ENCODE results near the gene FGF18.

The FGF18 gene

GRCh38 chr5:171483551-171484135, 64.2 kb downstream of the FGF18 start:
- Histone ChIP-seq H4K20me1 (ENCODE audit: insufficient read depth, low read length, poor library complexity, severe bottlenecking) (no peaks in the 10 kb centered on the region), H3K27me3 (ENCODE audit: insufficient read depth, low read length, poor library complexity, severe bottlenecking) (no peaks in the 10 kb centered on the region), H2AFZ (ENCODE audit: low read length) (no peak overlapping the region), H3K79me2 (ENCODE audit: insufficient read depth, low read length) (no peaks in the 10 kb centered on the region), H3K9ac (ENCODE audit: low read depth, low read length, poor library complexity, severe bottlenecking) (no peak overlapping the region), H3K9me2 (replicated peaks; ENCODE audit: low read depth, low read length) (no peaks in the 10 kb centered on the region), H3K4me2 (ENCODE audit: low read depth, low read length, poor library complexity, severe bottlenecking) (no peak overlapping the region), H3K4me3 (ENCODE audit: low read length, poor library complexity, severe bottlenecking) (no peak overlapping the region), H3F3A (ENCODE audit: low read depth) (no peaks in the 10 kb centered on the region), H3K9me3 (ENCODE audit: insufficient read depth, low read depth, low read length) (no peaks in the 10 kb centered on the region), H3K36me3 (ENCODE audit: insufficient read depth, low read length) (no peaks in the 10 kb centered on the region), H3K4me1 (ENCODE audit: insufficient read depth, low read length, poor library complexity, severe bottlenecking) (peaks cover 13% of the 10 kb centered on the region)
- no peak for TF ChIP-seq EZH2phosphoT487 (IDR thresholded peaks at IDR 0.05; ENCODE audit: borderline replicate concordance)
- TF ChIP-seq, protein P1, sequence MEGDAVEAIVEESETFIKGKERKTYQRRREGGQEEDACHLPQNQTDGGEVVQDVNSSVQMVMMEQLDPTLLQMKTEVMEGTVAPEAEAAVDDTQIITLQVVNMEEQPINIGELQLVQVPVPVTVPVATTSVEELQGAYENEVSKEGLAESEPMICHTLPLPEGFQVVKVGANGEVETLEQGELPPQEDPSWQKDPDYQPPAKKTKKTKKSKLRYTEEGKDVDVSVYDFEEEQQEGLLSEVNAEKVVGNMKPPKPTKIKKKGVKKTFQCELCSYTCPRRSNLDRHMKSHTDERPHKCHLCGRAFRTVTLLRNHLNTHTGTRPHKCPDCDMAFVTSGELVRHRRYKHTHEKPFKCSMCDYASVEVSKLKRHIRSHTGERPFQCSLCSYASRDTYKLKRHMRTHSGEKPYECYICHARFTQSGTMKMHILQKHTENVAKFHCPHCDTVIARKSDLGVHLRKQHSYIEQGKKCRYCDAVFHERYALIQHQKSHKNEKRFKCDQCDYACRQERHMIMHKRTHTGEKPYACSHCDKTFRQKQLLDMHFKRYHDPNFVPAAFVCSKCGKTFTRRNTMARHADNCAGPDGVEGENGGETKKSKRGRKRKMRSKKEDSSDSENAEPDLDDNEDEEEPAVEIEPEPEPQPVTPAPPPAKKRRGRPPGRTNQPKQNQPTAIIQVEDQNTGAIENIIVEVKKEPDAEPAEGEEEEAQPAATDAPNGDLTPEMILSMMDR (conservative IDR thresholded peaks at IDR 0.05; ENCODE audit: low read length) = no peak

- Histone ChIP-seq H3K36me3 (ENCODE audit: insufficient read depth, low read length) (no peaks in the 10 kb centered on the region), H3F3A (ENCODE audit: low read depth) (no peaks in the 10 kb centered on the region), H3K27me3 (ENCODE audit: insufficient read depth, low read length, poor library complexity, severe bottlenecking) (no peaks in the 10 kb centered on the region), H3K4me2 (ENCODE audit: low read depth, low read length, poor library complexity, severe bottlenecking) (no peak overlapping the region), H3K4me1 (ENCODE audit: insufficient read depth, low read length, poor library complexity, severe bottlenecking) (peaks cover 5% of the 10 kb centered on the region), H3K9ac (ENCODE audit: low read depth, low read length, poor library complexity, severe bottlenecking) (no peak overlapping the region), H3K9me2 (replicated peaks; ENCODE audit: low read depth, low read length) (no peaks in the 10 kb centered on the region), H2AFZ (ENCODE audit: low read length) (no peak overlapping the region), H3K4me3 (ENCODE audit: low read length, poor library complexity, severe bottlenecking) (no peak overlapping the region), H3K9me3 (ENCODE audit: insufficient read depth, low read depth, low read length) (no peaks in the 10 kb centered on the region), H3K79me2 (ENCODE audit: insufficient read depth, low read length) (no peaks in the 10 kb centered on the region), H4K20me1 (ENCODE audit: insufficient read depth, low read length, poor library complexity, severe bottlenecking) (no peaks in the 10 kb centered on the region)
- TF ChIP-seq, protein P1 (conservative IDR thresholded peaks at IDR 0.05; ENCODE audit: low read length) = peak; percentile 72
- TF ChIP-seq EZH2phosphoT487 (IDR thresholded peaks at IDR 0.05; ENCODE audit: borderline replicate concordance) = no peak
Measured at GRCh38 chr5:171484460-171484899, 65.0 kb downstream of the FGF18 start.

DNA sequence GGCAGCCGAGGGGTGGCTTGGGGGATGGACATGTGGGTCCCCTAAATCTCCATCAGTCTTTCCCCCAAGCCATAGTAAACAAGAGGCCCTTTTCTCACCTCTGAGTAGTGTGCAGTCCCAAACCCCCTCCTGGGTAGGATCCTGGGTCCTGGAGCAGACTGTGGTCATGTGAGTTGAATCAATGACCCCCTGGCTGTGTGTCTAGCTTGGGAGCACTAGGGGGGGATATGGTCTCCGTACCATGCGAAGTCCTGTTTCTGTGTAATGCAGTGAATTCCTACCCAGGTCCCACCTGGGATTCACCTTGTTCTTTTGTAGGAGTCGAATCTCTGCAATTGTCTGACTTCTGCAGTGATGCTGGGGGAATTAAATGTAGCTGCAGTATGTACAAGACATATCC, 66.2 kb downstream of the FGF18 start:
- no peak overlapping the region for H2AFZ ChIP-seq (ENCODE audit: low read length)
- no peak overlapping the region for H3K9ac ChIP-seq (ENCODE audit: low read depth, low read length, poor library complexity, severe bottlenecking)
- no peaks in the 10 kb centered on the region for H3K9me3 ChIP-seq (ENCODE audit: insufficient read depth, low read depth, low read length)
- no peaks in the 10 kb centered on the region for H3K79me2 ChIP-seq (ENCODE audit: insufficient read depth, low read length)
- H3K27me3 ChIP-seq (ENCODE audit: insufficient read depth, low read length, poor library complexity, severe bottlenecking) = no peaks in the 10 kb centered on the region
- H3F3A ChIP-seq (ENCODE audit: low read depth) = no peaks in the 10 kb centered on the region
- H3K36me3 ChIP-seq (ENCODE audit: insufficient read depth, low read length) = no peaks in the 10 kb centered on the region
- H4K20me1 ChIP-seq (ENCODE audit: insufficient read depth, low read length, poor library complexity, severe bottlenecking) = no peaks in the 10 kb centered on the region
- no peaks in the 10 kb centered on the region for H3K9me2 ChIP-seq (replicated peaks; ENCODE audit: low read depth, low read length)
- no peak overlapping the region for H3K4me3 ChIP-seq (ENCODE audit: low read length, poor library complexity, severe bottlenecking)
- no peak for TF ChIP-seq EZH2phosphoT487 (IDR thresholded peaks at IDR 0.05; ENCODE audit: borderline replicate concordance)
- TF ChIP-seq, protein P1 (conservative IDR thresholded peaks at IDR 0.05; ENCODE audit: low read length) = no peak
- no peak overlapping the region for H3K4me2 ChIP-seq (ENCODE audit: low read depth, low read length, poor library complexity, severe bottlenecking)
- H3K4me1 ChIP-seq (ENCODE audit: insufficient read depth, low read length, poor library complexity, severe bottlenecking) = no peaks in the 10 kb centered on the region

Data from Loucy (cell line).